ENCODE data around the gene DDHD1.

GRCh38 chr14:53128303-53129028 lies 24.7 kb downstream of the DDHD1 start:
- no peak for TF ChIP-seq CTCF (IDR thresholded peaks at IDR 0.05)
- no peak for TF ChIP-seq BHLHE40 (IDR thresholded peaks at IDR 0.05; ENCODE audit: low read depth, low read length)
- TF ChIP-seq MAX (IDR thresholded peaks at IDR 0.05) = no peak
- no peak for TF ChIP-seq RFX5 (IDR thresholded peaks at IDR 0.05)
- no peak for TF ChIP-seq TP53 (CRISPR knock-in tag; IDR thresholded peaks at IDR 0.05)
- no peak for TF ChIP-seq NFE2L2 (conservative IDR thresholded peaks at IDR 0.05; ENCODE audit: low read length)
- no peak for TF ChIP-seq HMGXB4 (CRISPR knock-in tag; IDR thresholded peaks at IDR 0.05; ENCODE audit: borderline replicate concordance)
- TF ChIP-seq REST (IDR thresholded peaks at IDR 0.05) = no peak
- no peak for TF ChIP-seq CEBPB (IDR thresholded peaks at IDR 0.05)
- no peak for TF ChIP-seq ZFP36 (IDR thresholded peaks at IDR 0.05; ENCODE audit: borderline replicate concordance, partially characterized antibody)

All from A549 (cell line).